GM18868 (cell line): ENCODE measurements around the gene MAN1A1.

Source experiments
- ATAC-seq: cut with Tn5 transposase; IDR thresholded peaks from one replicate; pipeline ENCODE4 v1.9.1; 2021; ENCODE audit warnings: mild to moderate bottlenecking, moderate library complexity; ENCODE audit not compliant: unreplicated experiment

Gene MAN1A1

DNA sequence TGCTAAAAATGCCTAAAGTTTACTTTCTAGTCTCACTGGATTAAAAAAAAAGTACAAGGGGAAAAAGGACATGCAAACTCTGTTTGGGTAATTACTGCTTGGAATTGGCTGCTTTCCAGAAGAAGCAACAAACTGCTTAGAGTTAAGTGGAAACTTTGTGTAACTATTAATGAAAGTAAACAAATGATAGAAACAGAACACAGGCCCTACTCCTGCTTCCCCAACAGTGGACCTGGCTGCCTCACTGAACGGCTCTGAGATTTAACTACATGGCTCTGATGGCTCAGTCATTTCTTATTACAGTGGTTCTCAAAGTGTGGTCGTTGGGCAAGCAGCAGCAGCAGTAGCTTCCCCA lies 108.5 kb downstream of the MAN1A1 start:
- peak; percentile 64 for ATAC-seq

DNA sequence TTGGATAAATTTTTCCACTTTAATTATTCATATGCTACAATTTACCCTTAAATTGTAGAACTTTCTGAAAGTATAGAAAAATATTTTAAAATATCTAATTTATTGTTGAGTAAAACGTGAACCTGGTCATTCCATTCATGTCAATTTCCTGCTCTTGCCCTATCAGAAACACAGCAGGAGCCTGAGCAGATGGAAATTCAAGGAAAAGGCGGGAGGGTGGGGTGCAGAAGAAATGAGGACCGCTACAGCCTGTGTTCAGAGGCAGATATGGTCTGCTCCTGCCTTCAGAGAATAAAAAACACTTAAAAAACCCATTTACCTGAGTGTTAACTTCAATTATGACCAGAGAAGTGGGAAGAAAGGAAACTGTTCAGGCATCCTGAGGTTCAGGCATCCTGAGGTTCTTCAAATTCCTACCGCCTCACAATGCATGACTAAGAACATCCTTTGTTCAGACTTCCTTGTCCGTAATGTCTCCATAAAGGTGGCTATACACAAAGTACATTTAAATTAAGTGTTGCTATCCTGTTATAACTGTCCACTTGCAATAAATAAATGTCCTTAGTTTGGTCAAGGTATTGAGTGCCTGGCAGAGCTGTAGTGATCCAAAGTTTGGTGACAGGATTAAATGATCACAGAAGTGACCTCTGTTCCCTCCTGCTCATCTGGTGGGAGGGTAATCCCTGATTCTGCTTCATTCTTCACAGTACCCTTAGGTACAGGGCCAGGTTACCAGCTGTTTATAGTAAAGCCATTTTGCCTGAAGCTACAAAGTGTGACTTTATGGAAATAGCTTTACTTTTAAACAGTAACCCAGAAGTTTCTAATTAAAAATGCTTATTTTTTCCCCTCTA lies 109.1 kb downstream of the MAN1A1 start:
- ATAC-seq = peak; percentile 40

DNA sequence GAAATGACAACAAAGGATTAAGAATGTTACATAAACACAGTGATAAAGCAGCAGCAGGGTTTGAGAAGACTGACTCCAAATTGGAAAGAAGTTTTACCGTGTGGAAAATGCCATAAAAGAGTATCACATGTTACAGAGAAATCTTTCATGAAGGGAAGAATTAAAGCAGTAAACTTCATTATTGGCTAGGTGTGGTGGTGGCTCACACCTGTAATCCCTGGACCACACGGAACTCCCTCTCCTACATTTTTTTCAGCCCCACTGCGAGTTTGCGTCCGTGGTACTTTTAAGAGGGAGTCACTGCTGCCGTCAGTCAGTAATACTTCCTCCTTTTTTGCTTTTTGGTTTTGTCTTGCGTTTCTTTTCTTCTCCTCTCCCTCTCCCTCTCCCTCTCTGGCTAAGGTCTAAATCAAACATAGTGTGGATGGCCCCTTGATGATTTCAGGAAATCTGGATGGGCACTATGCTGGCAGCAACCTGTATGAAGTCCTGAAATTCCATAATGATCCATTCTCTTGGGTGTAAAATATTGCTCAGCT lies 112.3 kb downstream of the MAN1A1 start:
- ATAC-seq = no peak

DNA sequence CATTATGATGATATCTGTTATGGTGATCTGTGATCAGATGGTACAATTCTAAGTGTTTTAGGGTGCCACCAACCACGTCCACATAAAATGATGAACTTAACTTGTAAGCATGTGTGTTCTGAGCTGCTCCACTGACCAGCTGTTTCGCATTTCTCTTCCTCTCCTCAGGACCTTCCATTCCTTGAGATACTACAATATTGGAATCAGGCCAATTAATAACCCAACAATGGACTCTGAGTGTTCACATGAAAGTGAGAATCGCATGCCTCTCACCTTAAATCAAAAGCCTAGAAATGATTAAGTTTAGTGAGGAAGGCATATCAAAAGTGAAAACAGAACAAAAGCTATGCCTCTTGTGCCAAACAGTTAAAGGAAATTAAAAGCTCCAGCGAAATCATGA lies 114.6 kb downstream of the MAN1A1 start:
- ATAC-seq = no peak

DNA sequence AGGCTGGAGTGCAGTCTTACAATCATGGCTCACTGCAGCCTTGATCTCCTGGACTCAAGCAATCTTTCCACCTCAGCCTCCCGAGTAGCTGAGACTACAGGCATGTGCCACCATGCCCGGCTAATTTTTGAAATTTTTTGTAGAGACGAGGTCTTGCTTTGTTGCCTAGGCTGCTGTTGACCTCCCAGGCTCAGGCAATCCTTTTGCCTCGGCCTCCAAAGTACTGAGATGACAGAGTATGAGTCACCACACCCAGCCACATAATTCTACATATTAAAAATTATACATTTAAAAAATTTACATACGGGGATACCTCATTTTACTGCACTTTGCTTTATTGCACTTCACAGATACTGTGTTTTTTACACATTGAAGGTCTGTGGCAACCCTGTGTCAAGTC lies 115.1 kb downstream of the MAN1A1 start:
- ATAC-seq = no peak

DNA sequence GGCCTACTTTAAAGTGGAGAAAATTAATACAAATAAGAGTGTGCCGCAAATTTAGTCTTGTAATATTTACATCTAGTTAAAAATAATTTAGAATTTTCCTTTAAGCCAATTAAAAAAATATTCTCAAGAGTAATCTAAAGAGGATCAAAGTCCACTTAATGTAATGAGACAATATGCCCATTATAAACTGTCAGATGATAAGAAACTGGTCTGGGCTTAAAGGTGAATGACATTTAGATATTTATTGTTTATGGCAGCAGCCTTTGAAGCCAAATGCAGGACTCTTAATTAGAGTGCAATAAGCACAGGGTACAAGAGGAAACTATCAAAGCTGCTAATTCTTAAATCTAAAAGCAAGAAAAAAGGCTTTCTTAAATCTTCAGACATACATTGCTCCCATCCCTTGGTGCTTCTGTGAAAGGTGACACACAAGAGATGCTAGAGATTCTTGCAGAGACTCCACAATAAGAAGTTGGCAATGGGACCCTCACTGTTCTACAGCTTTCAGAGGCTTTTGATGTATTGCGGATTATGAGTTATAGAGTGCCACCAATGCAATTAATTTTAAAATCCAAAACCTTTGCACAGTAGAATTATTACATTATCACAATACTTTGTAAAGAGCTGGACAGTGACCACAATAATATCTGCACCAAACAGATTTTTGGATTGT lies 116.1 kb downstream of the MAN1A1 start:
- ATAC-seq = no peak

DNA sequence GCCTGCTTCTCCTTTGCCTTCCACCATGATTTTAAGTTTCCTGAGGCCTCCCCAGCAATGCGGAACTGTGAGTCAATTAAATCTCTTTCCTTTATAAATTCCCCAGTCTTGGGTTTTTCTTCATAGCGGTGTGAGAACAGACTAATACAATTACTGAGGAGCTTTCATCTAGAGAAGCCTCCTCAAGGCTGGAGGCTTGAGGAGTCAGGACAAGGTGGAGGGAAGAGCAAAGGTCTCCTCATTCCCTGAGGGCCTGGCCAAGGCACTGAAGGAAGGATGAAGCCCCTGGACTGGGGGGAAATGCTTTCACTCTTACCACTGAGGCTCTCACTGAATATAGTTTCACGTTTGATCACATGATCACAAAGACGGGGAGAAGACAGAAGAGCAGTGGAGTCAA lies 118.2 kb downstream of the MAN1A1 start:
- no peak for ATAC-seq

DNA sequence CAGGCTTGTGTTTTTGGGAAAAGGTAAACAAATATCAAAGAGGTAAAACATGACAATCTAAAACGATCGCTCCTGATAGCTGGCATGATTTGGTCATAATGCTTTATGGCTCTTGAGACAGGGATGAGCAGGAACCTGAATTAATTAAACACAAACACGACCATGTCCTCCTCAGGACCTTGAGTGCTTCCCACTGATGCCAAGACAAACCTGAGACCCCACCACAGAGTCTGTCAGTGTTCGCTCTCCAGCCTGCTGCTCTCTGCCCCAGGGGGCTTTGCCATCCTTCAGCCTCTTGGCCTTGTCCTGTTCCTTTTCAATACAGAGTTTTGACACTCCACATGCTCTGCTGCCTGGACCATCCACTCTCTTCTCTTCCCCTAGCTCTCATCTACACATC lies 119.4 kb downstream of the MAN1A1 start:
- no peak for ATAC-seq

DNA sequence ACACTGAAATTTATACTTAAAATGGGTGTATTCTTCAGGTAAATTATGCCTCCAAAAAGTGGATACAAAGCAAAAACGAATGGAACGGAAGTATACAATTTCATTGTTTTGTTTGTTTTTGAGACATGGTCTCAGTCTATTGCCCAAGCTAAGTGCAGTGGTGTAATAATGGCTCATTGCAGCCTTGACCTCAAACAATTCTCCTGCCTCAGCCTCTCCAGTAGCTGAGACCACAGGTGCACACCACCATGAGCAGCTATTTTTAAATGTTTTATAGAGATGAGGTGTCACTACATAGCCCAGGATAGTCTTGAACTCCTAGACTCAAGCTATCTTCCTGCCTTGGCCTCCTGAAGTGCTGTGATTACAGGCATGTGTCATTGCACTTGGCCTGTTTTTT lies 122.2 kb downstream of the MAN1A1 start:
- no peak for ATAC-seq

DNA sequence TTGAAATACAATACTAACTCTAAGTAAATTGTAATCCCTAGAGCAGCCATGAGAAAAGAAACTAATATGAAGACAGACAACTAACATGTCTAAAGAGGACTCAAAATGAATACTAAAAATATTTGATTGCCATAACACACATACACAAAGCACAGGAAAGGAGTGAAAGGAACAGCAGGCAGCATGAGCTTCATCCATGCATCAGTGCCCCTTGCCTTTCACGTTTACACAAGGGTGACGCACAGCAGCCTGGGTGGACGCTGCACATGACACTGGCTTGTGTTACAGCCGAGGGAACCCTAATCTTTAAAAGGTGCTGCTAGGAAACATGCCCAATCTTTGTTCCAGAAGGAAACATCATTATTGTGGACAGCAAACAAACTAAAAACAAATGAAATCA lies 123.5 kb downstream of the MAN1A1 start:
- ATAC-seq = no peak

DNA sequence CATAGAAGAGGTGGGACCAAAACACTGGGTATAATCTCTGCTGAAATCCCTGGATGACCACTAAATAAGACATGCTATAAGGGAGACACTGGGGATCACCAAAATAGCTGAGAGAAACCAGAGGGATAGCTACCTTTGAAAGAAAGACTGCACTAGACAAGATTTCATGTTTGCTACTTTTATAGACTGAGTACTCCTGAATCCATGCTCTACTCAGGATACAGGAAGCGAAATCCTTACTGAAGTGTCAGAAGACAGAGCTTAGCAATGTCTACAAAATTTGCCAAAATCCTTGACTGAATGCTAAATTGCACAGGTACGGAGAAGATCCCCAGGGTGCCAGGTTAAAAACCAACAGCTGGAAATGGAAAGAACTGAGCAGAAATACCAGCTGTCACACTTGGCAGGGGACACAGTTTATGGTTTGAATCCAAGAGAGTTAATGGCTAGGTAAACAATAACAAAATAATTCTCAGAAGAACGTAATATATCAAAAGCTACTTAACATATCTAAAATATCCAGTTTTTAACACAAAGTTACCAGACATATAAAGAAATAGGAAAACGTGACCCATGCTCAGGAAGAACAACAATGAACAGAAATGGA lies 125.4 kb downstream of the MAN1A1 start:
- no peak for ATAC-seq

DNA sequence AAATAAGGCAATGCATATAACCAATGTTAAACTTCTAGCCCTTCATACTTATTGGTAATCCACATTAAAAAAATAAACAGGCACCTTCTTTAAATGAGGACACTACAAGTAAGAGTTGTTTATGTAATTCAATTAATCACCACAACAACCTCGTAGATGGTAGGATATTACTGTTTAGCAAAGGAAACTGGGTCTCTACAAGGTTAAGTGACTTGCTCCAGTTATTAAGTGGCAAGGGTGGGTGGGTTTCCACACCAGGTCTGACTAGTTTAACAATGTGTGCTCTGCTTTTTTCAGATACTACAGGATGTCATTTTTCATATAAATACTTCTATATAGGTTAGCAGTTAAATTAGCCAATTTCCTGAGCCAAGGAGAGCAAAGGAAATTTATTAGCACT lies 129.1 kb downstream of the MAN1A1 start:
- no peak for ATAC-seq

DNA sequence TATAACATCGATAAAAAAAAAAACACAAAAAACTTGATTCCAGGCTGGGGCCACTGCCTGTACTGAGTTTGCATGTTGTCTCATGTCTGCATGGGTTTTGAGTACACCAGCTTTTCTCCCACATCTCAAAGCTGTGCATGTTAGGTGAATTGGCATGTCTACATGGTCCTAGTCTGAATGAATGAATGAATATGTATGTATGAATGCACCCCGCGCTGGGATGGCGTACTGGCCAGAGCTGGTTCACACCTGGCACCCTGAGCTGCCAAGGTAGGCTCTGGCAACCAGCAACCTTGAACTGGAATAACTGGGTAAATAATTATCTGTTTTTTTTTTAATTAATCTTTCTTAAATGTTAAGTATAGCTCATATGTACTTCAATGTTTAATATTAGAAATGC lies 131.0 kb downstream of the MAN1A1 start:
- ATAC-seq = no peak

DNA sequence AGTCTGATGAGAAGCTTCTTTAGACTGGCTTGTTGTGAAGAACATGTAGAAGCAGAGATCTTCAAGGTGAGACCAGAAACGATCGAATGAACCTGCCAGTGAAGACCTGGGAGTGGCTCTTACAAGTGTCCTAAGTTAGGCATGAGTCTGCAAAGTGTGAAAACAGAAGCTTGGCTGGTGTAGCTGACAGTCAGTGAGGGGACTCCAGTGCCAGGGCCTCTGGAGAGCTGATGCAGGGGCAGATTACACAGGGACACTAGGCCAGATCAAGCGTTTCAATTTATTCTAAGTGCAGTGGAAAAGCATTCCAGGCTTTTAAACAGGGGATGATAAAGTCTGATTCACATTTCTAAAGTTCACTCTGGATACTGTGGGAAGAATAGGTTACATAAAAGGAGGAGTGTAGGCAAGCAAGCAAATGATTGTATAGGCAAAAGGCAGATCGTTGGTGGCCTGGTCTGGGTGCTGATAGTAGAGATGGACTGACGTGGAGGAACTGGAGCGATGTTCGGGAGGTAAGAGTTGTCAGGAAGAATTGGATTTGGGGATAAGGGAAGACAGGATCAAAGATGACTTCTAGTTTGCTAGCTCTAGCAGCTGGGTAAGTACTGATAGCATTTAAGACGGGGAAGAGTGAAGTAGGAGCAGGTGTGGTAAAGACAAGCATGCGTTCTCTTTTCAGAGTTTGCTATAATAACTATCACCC lies 133.5 kb downstream of the MAN1A1 start:
- ATAC-seq = no peak

DNA sequence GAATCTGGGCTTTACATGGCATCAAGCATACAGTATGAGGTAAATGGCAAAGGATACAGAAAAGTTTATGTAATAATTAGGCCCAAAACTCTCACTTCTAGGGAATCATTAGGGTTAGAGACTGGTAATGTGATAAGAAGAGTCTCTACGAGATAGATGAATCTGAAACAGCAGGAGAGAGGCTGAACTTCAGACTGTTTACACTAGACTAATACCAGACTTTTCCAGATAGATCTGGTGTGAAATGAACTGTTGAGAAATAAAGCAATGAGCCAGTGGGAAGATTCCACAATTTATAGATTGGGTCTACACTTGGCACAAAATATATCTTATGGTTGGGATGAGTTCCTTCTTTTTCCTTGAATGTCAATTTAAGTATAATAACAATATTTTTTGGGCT lies 134.3 kb downstream of the MAN1A1 start:
- ATAC-seq = no peak

DNA sequence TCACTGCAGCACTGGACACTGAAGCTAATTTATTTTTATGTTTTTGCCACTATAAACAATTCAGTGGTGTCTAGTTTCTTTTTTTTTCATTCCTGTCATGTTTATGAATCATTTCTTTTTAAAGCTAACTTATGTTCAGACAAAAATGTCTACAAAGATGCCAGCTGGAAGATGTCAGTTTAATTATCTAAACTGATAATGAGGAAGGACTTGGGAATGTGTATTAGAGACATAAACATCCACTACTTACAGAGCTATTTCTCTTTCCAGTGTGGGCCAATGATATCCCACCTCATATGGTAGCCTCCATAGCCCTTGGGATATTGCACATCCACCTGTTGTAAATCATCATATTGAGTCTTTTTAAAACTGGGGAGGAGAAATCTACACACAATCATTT lies 139.0 kb downstream of the MAN1A1 start:
- no peak for ATAC-seq

DNA sequence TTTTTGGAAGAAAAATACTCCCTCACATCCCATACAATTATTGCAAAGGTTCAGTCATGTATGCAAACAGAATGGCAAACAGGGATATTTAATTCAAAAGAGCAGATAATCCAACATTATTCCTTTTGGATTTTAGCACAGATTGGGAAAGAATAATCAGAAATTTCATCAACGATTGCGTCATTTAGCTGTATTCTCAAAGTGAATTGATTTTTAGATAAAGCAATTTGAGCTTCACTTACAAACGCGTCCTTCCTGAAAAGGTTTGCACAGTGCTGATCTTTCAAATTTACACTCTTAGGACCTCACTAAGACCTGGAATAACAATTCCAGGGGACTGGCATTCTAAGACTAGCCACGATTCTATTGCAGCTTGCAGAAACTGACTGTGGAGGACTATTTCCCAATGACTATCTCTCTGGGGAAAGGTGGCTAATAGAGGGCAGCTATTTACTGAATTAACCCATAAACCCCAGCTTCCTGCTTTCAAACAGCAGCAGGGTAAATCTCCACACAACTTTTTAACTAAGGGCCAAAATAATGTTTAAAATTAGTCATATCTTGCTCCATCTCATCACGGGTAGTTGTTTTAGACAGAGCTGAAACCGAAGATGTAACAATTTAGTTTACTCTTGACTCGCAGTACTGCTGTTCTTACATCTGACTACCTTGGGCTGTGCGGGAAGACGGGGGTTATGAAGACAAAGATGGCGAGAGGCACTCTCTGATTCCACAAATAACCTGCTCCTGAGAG lies 139.9 kb downstream of the MAN1A1 start:
- no peak for ATAC-seq

DNA sequence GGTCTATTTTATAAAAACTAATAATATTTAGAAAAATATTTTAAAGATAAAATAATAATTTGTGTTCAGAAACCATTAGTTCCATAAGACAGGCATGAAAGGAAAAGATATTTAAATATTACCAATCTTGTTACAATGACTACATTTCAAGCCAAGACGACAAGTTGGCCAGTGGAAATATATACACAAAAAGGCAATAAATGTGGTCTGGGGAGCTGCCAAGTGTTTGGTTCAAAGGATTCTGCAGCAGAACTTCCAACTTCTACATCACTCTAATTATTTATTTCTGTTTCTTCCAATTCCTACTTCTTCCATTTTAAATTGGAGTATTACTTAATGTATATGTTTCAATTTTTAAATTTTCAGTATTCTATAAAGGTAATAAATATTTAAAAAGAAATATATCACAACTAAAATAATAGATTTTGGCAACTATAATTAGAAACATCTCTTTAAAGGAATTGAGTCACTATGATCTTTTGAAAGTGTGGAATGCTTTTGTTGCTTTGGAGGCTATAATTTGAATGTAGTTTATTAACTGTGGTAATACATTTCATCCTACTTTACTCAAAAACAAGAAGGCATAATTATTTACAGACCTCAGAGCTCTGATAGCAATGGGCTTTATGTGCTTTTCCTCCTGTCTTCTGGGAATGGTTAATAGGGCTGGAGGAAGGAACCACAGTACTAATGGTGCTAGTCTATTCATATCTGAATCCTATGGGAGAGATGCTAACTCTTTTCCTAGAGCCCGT lies 141.4 kb downstream of the MAN1A1 start:
- no peak for ATAC-seq

DNA sequence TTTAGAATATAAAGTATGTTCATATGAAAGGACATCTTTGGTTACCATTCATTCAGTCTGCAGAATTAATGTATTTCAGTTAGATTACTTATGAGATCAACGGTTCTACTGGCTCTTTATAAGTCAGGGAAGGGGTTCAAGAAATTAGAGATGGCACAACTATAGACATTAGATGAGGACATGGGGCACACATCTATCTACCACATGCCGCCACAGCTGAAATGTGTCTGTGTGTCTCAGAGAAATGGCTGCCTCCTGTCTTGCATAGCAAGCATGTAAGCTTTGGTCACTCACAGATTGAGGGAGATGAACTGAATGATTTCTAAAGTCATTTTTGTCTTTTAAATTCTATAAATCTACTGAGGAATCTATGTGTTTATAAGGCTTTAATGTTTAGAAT lies 142.2 kb downstream of the MAN1A1 start:
- ATAC-seq = no peak
